CD14-positive monocyte (primary cell): ENCODE measurements around the gene DCTD. TPM values are rescaled to one million over a fixed set of nuclear protein-coding genes. Genes with fewer than 3 reads are reported as not detected.

ENCODE experiments used
- DNase-seq, 3 donors: peaks; one replicate each; pipeline ENCODE4 v3.0.0-alpha.2; 2011 to 2022
- H2AFZ ChIP-seq: 2 replicates; pipeline ENCODE4 v1.6.0; 2012; ENCODE audit warnings: mild to moderate bottlenecking, low read depth, low read length, inconsistent platforms; ENCODE audit not compliant: insufficient read depth, poor library complexity, severe bottlenecking
- H3K27ac ChIP-seq, 2 donors: 1 replicate in 1 of 2; 2 replicates in 1 of 2; pipeline ENCODE4 v1.5.1; 2012 to 2013; ENCODE audit warnings: low read length in 2 of 2, control low read depth in 1 of 2, inconsistent platforms in 1 of 2, low read depth in 1 of 2, mild to moderate bottlenecking in 1 of 2
- H3K27me3 ChIP-seq, 2 donors: one replicate each; pipeline versions ENCODE4 v1.6.0 to v1.6.1; 2011 to 2013; ENCODE audit warnings: low read length in 2 of 2; ENCODE audit not compliant: control insufficient read depth in 2 of 2, insufficient read depth in 2 of 2
- H3K36me3 ChIP-seq, 2 donors: replicated peaks in 1 of 2; 1 replicate in 1 of 2; 2 replicates in 1 of 2; pipeline versions ENCODE4 v1.5.1 to v1.6.1; 2012 to 2013; ENCODE audit warnings: low read length in 2 of 2, control low read depth in 1 of 2, inconsistent platforms in 1 of 2, mild to moderate bottlenecking in 1 of 2; ENCODE audit not compliant: insufficient read depth in 2 of 2, control insufficient read depth in 1 of 2
- H3K4me1 ChIP-seq, 2 donors: 1 replicate in 1 of 2; 2 replicates in 1 of 2; pipeline versions ENCODE4 v1.5.1 to v1.6.1; 2012 to 2013; ENCODE audit warnings: low read length in 2 of 2, control low read depth in 1 of 2, inconsistent platforms in 1 of 2, mild to moderate bottlenecking in 1 of 2, moderate library complexity in 1 of 2; ENCODE audit not compliant: insufficient read depth in 2 of 2, control insufficient read depth in 1 of 2
- H3K4me2 ChIP-seq: replicated peaks from 2 replicates; pipeline ENCODE3; 2012; ENCODE audit warnings: low read length, moderate library complexity, mild to moderate bottlenecking; ENCODE audit not compliant: poor library complexity, severe bottlenecking; ENCODE audit errors: extremely low read depth
- H3K4me3 ChIP-seq, 3 experiments: fragments of 200-600 bp in 1 of 3; sonication (generic) in 1 of 3; replicated peaks in 1 of 3; 1 replicate in 2 of 3; 2 replicates in 1 of 3; pipeline ENCODE4 v1.5.1; 2011 to 2013; ENCODE audit warnings: low read length in 3 of 3, mild to moderate bottlenecking in 3 of 3, control low read depth in 2 of 3, low read depth in 2 of 3, inconsistent platforms in 1 of 3, moderate library complexity in 1 of 3
- H3K79me2 ChIP-seq: 2 replicates; pipeline ENCODE4 v1.6.0; 2012; ENCODE audit warnings: mild to moderate bottlenecking, control low read depth, inconsistent platforms, low read length, moderate library complexity; ENCODE audit not compliant: insufficient read depth
- H3K9ac ChIP-seq: 2 replicates; pipeline ENCODE4 v1.6.0; 2017; ENCODE audit warnings: low read length, mild to moderate bottlenecking; ENCODE audit not compliant: insufficient read depth, poor library complexity, severe bottlenecking
- H3K9me3 ChIP-seq, 2 donors: replicated peaks in 1 of 2; 1 replicate in 1 of 2; 2 replicates in 1 of 2; pipeline versions ENCODE4 v1.5.1 to v1.6.1; 2012 to 2013; ENCODE audit warnings: low read length in 2 of 2, control low read depth in 1 of 2; ENCODE audit not compliant: control insufficient read depth in 1 of 2, insufficient read depth in 1 of 2
- H4K20me1 ChIP-seq: 2 replicates; pipeline ENCODE4 v1.6.0; 2012; ENCODE audit warnings: mild to moderate bottlenecking, low read length, control low read depth, moderate library complexity; ENCODE audit not compliant: insufficient read depth
- H3K27ac Mint-ChIP-seq, 7 donors: one replicate each; pipeline ENCODE4 v1.8.0; 2020; ENCODE audit warnings: mild to moderate bottlenecking in 7 of 7, mixed read lengths in 7 of 7, moderate library complexity in 6 of 7, inconsistent platforms in 2 of 7
- H3K27me3 Mint-ChIP-seq, 3 donors: one replicate each; pipeline ENCODE4 v1.8.0; 2021 to 2022; ENCODE audit warnings: low read depth in 3 of 3, mild to moderate bottlenecking in 3 of 3, mixed read lengths in 3 of 3, moderate library complexity in 3 of 3, inconsistent platforms in 1 of 3
- H3K36me3 Mint-ChIP-seq, 2 donors: one replicate each; pipeline ENCODE4 v1.8.0; 2020; ENCODE audit warnings: mixed read lengths in 2 of 2, inconsistent platforms in 1 of 2, mild to moderate bottlenecking in 1 of 2
- H3K4me1 Mint-ChIP-seq: one replicate; pipeline ENCODE4 v1.8.0; 2020; ENCODE audit warnings: mild to moderate bottlenecking, mixed read lengths
- H3K4me3 Mint-ChIP-seq, 2 donors: one replicate each; pipeline ENCODE4 v1.8.0; 2020; ENCODE audit warnings: mild to moderate bottlenecking in 2 of 2, mixed read lengths in 2 of 2, moderate library complexity in 1 of 2
- H3K9me3 Mint-ChIP-seq, 7 donors: one replicate each; pipeline ENCODE4 v1.8.0; 2020 to 2022; ENCODE audit warnings: mixed read lengths in 7 of 7, mild to moderate bottlenecking in 6 of 7, moderate library complexity in 6 of 7, inconsistent platforms in 2 of 7
- WGBS: methylation state at CpG from one replicate; pipeline ENCODE4 v1.1.5; 2013; ENCODE audit warnings: missing lambda C conversion rate; ENCODE audit not compliant: insufficient coverage; 5-methylcytosine and 5-hydroxymethylcytosine counted together
- intact Hi-C, 2 donors: fragments of 100-400 bp; cut with micrococcal nuclease; formaldehyde crosslinking; loops; one replicate each; pipeline versions ENCODE4 v1.15.0 to v1.15.1; 2023
- polyA plus RNA-seq, 3 donors: library from polyadenylated mRNA; depleted of rRNA in 1 of 3; unstranded in 2 of 3; stranded (reverse) in 1 of 3; fragments of 300-500 nt in 2 of 3; fragments of >200 nt in 1 of 3; fragmentation: Illumina TruSeq in 2 of 3; gene quantifications; 1 replicate in 2 of 3; 2 replicates in 1 of 3; pipeline ENCODE4 v1.2.3, GENCODE V29; 2012 to 2021
- TF ChIP-seq, protein P1 (sequence below): fragments of 200-600 bp; IDR thresholded peaks from one replicate; pipeline ENCODE4 v1.8.0; 2022; ENCODE audit warnings: antibody characterized with exemption, mild to moderate bottlenecking

Gene DCTD
- polyA plus RNA-seq, 3 donors: 45.8 to 49.9 (median 47.8) TPM

DNA sequence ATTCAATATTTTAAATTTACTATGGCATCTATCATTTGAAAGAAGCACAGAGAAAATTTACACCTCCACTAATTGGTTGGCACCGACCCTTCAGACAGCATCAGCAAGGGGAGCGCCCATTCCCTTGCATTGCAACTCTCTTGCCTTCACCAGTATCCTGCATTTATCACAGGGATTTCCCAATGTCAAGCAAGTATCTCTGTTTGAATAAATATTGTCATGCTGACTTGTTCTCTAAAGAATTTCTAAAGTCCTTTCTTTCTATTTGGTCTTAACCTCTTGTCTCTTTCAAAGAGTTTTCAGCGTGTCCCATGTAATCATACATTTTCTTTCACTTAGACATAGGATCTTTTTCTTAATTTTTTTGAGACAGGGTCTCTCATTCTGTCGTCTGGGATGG lies 10.4 kb downstream of the DCTD start:
- H3K27ac Mint-ChIP-seq: no peak overlapping the region
- DNase-seq: no peak

DNA sequence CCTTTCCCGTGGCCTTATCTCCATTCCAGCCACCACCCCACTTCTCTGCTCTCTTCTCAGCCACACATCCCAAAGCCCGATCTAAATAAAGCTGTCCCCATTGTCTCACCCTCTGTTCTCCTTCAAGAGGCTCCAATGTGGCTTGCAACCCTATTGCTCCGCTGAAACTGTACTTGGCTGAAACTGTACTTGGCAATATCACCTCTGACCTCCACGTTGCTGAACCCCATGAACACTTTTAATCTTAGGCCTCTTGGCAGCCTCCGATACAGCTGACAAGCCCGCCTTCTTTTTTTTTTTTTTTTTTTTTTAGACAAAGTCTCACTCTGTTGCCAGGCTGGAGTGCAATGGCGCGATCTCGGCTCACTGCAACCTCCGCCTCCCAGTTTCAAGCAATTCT lies 12.1 kb downstream of the DCTD start:
- H3K9me3 ChIP-seq: no peaks in the 10 kb centered on the region
- H3K4me2 ChIP-seq: no peak overlapping the region
- TF ChIP-seq, protein P1, sequence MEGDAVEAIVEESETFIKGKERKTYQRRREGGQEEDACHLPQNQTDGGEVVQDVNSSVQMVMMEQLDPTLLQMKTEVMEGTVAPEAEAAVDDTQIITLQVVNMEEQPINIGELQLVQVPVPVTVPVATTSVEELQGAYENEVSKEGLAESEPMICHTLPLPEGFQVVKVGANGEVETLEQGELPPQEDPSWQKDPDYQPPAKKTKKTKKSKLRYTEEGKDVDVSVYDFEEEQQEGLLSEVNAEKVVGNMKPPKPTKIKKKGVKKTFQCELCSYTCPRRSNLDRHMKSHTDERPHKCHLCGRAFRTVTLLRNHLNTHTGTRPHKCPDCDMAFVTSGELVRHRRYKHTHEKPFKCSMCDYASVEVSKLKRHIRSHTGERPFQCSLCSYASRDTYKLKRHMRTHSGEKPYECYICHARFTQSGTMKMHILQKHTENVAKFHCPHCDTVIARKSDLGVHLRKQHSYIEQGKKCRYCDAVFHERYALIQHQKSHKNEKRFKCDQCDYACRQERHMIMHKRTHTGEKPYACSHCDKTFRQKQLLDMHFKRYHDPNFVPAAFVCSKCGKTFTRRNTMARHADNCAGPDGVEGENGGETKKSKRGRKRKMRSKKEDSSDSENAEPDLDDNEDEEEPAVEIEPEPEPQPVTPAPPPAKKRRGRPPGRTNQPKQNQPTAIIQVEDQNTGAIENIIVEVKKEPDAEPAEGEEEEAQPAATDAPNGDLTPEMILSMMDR: no peak
- no peak overlapping the region for H3K27ac ChIP-seq
- DNase-seq: no peak
- H4K20me1 ChIP-seq: no peaks in the 10 kb centered on the region
- H3K4me3 ChIP-seq: no peak overlapping the region
- peaks cover 39 to 95% of the 10 kb centered on the region in 2 donors for H3K36me3 ChIP-seq
- Mint-ChIP-seq H3K9me3 (no peaks in the 10 kb centered on the region), H3K4me3 (no peak overlapping the region), H3K27ac (peak overlapping the region in 1 of 7 donors; percentile 19), H3K36me3 (peaks cover 67 to 72% of the 10 kb centered on the region in 2 donors), H3K27me3 (peaks cover 0 to 2% (median 1%) of the 10 kb centered on the region in 3 donors), H3K4me1 (no peaks in the 10 kb centered on the region)
- no peak overlapping the region for H2AFZ ChIP-seq
- intact Hi-C loops: no loop called here
- H3K9ac ChIP-seq: no peak overlapping the region
- no peaks in the 10 kb centered on the region for H3K27me3 ChIP-seq
- no peaks in the 10 kb centered on the region for H3K79me2 ChIP-seq
- no peaks in the 10 kb centered on the region for H3K4me1 ChIP-seq
- WGBS: 100% methylated on average over 4 of the region's 10 CpGs

More for the DNA sequence above, 10.4 kb downstream of the DCTD start:
- no peaks in the 10 kb centered on the region for H3K27me3 ChIP-seq
- H3K4me1 ChIP-seq: no peaks in the 10 kb centered on the region
- WGBS: 100% methylated on average over 2 of the region's 4 CpGs
- H4K20me1 ChIP-seq: no peaks in the 10 kb centered on the region
- no peak overlapping the region for H3K9ac ChIP-seq
- no peak overlapping the region for H2AFZ ChIP-seq
- Mint-ChIP-seq H3K27me3 (peaks cover 0 to 2% (median 1%) of the 10 kb centered on the region in 3 donors), H3K4me1 (no peaks in the 10 kb centered on the region), H3K9me3 (no peaks in the 10 kb centered on the region), H3K36me3 (peaks cover 73 to 74% of the 10 kb centered on the region in 2 donors), H3K4me3 (no peak overlapping the region)
- TF ChIP-seq, protein P1: no peak
- H3K4me2 ChIP-seq: no peak overlapping the region
- H3K4me3 ChIP-seq: no peak overlapping the region
- H3K79me2 ChIP-seq: no peaks in the 10 kb centered on the region
- H3K36me3 ChIP-seq: peaks cover 40 to 92% of the 10 kb centered on the region in 2 donors
- no peak overlapping the region for H3K27ac ChIP-seq
- intact Hi-C loops: no loop called here
- no peaks in the 10 kb centered on the region for H3K9me3 ChIP-seq
